GOT3 (cell line): ENCODE data around the gene MRS2.

Source experiments
- DNase-seq: peaks from one replicate; lab custom pipeline; 2025; ENCODE audit warnings: mixed read lengths; lab: John Stamatoyannopoulos, UW

MRS2 gene

DNA sequence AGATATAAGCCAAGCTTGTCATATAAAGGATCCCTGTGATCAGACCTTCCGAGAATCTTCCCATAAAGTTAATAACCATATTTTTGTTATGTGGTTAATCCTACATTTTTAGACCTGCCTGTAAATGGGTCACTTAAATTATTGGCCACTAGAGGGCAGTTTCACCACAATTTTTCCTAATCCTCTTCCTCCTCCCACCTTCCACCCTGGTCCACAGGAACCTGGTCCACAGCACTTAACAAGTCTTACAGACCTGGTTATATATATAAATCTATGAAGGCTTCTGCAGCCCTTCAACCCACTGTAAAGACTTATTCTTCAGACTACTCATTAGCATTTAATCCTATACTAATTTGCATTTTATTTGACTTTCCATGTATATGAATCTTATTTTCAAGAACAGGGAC, 28.3 kb downstream of the MRS2 start:
- no peak for DNase-seq

DNA sequence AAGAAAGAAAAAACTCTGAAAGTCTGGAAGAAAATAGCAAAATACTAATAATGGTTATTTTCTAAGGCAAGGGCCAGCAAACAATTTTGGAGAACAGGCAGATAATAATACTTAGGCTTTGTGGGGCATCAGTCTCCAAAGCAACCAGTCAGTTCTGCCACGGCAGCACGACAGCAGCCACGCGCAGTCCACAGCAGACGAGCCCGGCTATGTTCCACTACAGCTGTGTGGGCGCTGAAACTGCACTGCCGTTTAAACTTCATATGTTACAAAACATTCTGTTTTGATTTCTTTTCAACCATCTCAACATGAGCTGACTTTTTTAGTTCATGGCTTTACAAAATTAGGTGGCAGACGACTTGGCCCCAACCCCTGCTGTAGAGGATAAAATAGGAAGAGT, 29.9 kb downstream of the MRS2 start:
- no peak for DNase-seq

DNA sequence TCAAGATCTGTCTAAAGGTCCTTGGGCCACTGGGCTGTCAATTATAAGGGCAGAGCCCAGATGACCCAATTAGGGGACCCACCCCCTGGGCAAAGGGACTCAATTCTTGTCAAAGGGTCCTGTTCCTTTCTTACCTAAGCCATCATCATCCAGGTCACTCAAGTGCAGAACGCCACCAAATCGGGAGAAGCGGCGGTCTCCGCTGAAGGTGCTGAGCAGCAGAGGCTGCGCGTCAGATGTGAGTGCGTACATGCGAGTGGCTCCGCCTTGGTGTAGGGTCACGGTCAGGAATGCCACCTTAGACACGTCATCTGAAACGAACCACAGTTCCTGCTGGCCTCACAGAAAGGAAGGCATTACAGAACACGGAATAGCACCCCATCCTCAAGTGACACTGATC, 34.2 kb downstream of the MRS2 start:
- no peak for DNase-seq

DNA sequence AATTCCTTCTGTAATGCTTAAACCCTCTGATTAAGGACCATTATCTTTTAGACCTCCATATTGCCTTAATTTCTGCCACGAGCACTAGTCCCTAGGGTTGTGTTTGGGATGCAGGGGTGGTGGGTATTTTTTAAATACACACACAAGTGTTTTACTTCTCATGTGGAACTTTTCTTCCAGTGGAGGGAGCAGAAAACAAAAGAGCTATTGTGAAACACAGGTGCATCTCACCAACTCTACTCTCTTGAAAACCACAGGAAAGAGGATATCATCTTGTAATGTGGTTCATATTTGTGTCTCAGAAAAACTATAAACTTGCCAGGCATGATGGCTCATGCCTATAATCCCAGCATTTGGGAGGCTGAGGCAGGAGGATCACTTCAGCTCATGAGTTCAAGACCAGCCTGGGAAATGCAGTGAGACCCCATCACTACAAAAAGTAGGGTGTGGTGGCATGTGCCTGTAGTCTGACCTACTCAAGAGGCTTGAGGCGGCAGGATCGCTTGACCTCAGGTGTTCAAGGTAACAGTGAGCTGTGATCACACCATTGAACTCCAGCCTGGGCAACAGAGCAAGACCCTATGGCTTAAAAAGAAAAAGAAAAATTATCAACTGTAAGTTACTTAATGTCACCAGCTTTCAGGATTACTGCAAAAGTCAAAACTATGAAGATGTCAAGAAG, 37.3 kb downstream of the MRS2 start:
- no peak for DNase-seq

DNA sequence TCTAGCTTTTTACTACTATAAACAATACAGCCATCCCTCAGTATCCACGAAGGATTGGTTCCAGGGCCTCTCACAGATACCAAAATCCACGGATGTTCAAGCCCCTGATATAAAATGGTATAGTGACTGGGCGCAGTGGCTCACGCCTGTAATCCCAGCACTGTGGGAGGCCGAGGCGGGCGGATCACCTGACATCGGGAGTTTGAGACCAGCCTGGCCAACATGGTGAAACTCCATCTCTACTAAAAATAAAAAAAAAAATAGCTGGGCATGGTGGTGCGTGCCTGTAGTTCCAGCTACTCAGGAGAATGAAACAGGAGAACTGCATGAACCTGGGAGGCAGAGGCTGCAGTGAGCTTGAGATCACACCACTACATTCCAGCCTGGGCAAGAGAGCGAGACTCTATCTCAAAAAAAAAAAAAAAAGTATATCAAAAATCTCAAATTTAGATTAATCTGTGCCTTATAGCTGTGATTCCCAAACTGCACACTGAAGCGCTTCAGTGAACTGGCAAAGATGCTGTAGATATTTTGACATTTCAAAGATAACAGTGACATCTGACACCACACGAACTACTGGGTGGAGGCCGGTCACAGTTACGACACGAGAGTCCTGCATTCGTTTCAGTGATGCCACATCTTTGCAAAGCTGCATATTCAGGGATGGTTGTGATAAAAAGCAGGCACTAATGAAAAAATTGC, 38.3 kb downstream of the MRS2 start:
- no peak for DNase-seq

DNA sequence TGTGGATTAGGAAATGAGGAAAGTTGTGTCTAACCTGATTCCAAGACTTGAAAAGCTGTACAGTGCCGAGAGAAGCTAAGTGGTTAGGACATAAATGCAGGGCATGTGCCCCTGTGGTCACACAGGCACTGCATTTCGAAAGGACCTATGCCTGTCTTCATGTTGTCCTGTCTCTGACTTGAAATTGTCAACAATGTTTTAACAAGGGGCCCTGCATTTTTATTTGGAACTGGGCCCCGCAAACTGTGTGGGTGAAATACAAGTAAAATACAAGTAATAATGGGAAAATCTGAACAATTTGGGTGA, 38.8 kb downstream of the MRS2 start:
- DNase-seq: no peak

DNA sequence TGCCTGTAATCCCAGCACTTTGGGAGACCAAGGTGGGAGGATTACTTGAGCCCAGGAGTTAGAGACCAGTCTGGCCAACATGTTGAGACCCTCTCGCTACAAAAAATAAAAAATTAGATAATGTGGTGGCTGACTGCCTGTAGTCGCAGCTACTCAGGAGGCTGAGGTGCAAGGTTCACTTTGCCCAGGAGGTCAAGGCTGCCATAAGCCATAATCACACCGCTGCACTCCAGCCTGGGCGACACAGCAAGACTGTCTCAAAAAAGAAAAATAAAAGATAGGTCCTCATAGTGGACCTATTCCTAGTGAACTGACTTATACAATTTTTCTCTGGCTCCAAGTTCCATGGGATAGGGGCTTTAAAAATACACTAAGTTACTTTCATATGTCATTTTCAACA, 41.9 kb downstream of the MRS2 start:
- DNase-seq: no peak

DNA sequence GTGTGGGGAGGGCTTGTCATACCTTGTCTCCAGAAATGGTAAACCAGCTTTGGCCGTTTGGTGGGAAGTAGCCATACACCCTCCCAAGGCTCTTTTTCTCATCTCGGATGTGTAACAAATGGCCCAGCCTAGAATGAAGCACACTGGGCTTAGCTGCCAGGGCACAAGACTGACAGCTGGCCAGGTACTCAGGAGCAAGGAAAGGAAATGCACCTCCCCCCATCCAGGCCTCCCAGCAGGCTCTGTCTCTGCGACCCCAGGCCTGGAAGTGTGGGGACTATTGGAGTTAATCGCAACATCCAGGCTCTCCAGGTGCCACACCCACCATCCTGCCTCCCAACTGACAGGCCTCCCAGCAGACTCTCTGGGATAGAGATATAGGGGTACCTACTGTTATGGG, 43.0 kb downstream of the MRS2 start:
- DNase-seq: no peak

DNA sequence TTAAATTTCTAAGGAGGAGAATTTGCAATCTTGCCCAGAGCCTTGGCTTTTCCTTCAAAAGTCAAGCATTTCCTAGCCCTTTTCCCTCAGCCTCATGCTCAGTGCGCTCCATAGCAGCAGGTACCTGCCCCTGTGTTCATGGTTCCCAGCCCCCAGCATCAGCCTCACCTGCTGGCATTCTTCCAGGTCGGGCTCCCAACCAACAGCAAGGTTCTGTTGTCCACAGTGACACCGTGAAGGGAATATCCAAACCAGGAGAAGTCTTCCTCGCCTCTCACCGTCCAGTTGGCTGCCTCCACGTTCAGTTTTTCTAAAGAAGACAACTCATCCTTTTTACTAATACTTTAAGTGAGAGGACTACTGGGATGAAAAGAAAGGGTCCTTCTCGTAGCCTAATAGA, 43.9 kb downstream of the MRS2 start:
- no peak for DNase-seq

DNA sequence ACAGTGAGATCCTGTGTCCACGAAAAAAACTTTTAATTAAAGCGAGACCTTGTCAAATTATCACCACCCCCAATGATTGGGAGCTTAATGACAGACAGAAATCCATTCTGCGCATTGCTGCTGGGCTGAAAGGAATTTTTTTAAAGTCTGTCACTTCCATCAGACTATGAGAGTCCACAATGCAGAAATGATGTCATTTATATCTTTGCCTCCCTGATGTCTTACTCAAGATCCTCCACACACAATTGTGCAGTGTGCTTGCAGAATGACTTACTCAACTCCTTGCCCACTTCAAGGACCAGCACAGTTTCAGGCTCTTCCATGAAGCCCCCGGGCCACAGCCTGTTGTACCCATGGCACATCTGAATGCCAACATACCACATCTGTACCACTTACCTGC, 45.7 kb downstream of the MRS2 start:
- DNase-seq: no peak

DNA sequence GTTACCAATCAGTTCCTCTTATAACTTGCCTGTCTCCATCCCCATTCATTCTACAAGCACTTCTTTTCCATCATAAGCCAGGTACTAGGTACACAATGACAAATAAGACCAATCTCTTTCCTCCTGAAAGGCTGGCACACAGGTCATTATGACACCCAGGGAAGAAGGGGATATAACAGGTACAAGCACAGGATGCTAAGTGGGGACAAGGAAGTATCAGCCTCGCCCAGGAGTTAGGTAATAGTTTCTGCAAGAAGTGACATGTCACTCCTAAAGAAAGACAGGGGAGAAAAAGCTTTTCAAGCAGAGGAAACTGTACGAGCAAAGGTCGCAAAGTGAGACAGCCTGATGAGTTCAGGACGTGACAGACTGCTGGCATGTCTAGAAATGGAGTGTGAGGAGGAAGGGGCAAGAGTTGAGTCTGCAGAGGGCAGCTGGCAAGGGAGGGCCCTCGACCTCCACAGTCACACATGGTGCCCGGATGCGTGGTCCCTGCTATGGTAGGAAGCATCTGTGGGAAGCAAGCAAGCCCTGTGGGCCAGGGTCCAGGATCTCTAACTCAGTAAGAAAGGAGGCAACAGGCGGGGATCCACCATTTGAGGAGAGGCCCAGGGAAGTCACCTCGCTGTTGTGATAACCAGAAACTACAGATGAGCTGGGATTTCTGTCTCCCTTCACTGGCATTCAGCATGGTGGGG, 46.2 kb downstream of the MRS2 start:
- DNase-seq: no peak

DNA sequence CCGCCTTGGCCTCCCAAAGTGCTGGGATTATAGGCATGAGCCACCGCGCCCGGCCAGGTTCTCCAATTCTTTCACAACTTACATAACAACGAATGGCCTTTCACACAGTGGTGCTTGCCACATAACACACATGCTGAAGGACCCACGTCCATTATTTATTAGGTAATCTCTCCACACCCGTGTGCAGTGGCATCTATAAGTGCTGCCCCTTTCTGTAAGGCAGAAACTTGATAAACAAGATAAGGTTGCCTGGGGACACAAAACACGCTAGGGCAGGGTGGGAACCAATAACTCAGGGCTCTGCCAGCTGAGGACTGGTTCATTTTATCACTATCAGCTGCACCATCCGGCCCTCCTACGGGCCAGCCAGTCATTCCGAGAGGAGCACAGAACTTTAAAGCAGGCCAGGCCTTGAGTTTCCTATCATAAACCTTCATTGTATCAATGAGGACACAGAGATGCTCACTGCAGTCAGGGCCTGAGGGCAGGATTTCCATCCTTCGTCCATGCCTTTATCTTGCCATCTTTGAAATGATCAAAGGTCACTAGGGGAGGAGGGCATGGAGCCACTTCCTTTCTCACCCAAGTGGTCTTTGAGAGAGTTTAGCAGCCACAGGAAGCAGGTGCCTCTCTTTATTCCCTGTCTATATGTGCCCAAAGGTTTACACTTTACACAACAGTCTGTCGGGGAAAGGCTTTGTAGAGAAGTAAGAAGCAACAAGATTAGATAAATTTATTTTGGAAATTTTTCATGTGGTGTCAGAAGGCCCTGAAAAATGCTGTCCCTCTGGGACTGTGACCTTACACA, 49.0 kb downstream of the MRS2 start:
- DNase-seq: no peak

DNA sequence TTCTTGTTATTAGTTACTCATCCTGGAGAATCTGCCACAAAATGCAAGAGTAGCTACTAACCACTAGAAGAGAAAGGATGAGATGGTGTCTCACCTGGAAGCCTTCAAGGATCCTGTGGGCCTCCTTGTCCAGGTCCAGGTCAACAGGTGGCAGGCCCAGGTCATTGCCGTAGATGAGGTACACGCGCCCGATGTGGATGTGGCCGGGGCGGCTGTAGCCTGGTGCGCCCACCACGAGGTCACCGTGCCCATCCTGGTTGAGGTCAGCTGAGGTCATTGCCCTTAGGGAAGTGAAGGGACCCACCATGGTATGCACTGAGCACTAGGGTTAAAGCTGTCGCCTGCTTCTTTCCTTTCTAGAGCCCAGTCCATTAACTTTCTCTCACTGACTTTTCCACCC, 51.2 kb downstream of the MRS2 start:
- no peak for DNase-seq

DNA sequence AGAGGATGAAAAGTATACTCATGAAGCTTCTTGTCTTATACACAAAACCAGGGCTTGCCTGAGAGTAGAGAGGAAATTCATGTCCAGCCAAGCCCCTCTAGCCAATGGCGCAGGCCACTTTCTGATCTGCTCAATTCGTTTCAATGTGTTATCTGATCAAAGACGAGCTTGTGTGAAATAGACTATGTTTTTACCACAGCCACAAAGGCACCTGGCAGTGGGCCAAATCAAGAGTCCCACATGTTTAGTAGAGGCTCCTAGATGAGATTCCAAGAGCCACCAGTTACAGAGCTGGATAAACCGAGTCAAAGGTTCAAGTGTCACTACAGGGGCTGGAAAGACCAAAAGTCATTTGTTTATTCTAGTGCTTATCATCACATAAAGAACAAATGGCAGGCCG, 51.7 kb downstream of the MRS2 start:
- DNase-seq: no peak

DNA sequence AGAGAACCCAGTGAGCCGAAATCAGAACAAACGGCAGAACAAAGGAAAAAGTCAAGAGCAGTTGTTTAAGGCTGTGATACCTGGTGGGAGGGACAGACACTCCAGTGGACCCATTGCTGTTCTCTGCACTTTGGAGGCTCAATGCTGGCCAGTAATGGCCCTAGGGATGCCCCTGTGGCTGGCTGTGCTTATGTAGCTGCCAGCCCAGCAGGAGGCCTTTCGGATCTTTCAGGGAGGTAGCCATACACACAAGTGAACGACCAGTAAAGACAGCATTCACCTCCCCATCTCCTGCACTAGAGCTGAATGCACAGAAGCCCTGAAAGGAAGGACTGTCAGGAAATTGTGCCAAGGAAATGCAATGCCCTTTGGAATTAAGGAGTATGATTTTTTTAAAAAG, 52.3 kb downstream of the MRS2 start:
- DNase-seq: no peak

DNA sequence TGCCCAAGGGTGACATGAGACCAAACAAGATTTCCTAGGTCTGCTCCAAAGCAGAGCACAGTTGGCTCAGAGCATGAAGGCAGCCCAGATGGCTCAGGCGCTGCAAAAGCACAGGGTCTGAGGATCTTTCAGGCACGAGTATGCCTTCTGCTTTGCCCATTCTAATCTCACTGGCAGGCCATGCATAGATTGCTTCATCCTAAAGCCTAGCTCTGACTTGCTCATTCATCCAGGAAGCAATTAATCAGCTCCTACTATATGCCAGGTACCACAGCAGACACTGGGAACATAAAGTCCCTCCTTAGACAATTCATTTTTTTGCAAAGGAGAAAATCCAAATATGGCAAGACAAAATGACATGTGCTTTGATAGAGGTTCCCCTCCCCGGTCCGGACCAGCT, 55.4 kb downstream of the MRS2 start:
- no peak for DNase-seq

DNA sequence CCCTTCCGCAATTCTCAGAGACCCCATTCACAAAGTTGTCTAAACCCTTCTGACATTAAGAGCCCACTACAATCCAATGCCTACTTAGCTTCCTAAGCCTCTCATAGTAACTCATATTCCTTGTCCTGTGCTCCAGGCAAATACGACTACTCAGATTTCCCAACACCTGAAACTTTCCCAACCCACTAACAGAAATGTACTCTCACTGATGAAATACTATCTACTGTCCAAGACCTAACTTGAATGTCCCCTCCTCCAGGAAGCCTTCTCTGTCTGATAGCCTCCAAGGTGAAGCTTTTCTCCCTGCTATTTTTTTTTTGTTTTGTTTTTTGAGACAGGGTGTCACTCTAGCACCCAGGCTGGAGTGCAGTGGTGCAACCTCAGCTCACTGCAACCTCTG, 56.2 kb downstream of the MRS2 start:
- DNase-seq: no peak

DNA sequence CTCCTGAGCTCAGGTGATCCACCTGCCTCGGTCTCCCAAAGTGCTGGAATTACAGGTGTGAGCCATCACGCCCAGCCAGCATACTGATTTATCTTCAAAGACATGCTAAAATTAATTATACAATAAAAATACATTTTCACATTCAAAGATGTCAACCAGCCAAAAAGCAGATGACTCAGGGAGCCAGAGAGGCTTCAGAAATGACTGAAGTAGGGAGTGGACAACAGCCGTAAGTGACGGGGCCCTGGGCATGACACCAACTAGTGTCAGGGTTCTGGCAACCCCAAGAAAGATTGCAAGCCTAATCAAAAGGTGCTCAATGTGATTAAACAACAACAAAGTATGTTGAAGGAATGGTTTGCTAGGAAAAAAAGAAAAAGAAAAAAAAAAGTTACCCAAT, 58.2 kb downstream of the MRS2 start:
- no peak for DNase-seq

DNA sequence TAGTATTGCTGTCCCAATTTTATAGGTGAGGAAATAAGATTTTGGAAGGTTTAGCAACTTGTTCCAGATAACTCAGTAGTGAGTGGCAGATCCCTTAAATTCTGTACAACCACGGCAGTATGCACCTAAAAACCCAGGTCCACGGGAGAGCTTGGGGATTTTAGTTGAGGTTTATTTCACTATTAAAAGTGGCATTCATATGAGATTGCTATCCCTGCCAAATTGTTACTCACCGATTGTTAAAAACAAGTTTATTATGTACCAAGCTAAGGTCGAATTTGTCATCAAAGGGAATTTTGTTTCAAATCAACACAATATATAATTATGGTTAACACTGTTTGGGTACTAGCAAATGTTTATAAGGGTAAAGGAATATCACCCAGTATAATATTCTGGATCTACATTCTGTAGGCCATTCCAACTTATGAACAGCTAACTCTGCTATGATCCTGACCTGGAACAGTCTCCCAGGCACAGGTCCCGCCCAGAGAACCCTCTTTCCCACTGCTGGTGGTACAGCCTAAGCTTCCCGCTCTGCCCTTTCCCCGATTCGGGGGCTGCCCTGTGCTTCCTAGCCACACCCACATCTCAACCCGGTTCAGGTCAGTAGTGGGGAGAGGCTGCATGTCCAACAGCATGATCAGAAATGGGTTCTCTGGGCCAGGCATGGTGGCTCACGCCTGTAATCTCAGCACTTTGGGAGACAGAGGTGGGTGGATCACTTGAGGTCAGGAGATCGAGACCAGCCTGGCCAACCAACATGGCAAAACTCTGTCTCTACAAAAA, 61.7 kb downstream of the MRS2 start:
- no peak for DNase-seq

DNA sequence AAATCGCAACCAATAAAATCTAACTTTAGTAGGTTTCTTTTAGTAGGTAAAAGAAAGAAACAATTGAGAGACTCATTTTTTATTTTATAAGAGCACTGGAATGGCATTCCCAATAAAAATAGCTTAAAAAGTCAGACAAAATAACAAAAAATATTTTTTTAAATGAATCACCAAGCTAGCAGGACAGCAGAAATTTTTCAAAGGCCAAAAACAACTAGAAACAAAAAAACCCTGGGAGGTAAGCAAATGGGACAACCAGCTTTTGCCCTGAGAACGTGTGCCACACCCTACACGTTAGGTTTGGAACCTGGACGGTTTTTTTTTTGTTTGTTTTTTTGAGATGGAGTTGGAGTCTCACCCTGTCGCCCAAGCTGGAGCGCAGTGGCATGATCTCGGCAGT, 67.1 kb downstream of the MRS2 start:
- DNase-seq: no peak

DNA sequence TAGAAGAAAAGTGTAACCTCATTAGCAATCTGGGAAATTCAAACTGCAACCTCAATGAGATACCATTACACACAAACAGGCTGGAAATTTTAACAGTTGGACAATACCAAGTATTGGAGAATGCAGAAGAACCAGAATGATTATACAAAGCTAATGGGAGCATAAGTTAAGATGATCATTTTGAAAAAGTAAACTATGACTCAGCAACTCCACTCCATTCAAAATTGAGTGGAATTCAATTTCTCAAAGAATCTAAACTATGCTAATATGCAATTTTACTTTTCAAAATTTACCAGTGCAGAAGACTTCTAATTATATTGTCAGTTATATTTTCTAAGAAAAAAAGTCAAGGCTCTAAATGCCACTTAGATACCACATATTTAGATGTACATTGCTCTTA, 69.4 kb downstream of the MRS2 start:
- DNase-seq: no peak
